AG09309 (cell line): ENCODE results near the gene MCOLN2.
"Not testable (repeated sequence)": the region's sequence is repeated elsewhere in the genome, so short reads cannot be mapped to it uniquely, and the experiment has no call there.

Source experiments
- DNase-seq: peaks from one replicate; pipeline ENCODE4 v3.0.0-alpha.2; 2010; ENCODE audit warnings: low read depth
- H3K4me3 ChIP-seq: 2 replicates; pipeline ENCODE4 v1.5.1; 2011; ENCODE audit warnings: mild to moderate bottlenecking, low read depth, low read length, moderate library complexity; ENCODE audit not compliant: control insufficient read depth
- CTCF ChIP-seq: IDR thresholded peaks from 2 replicates; pipeline ENCODE4 v1.5.1; 2011; ENCODE audit warnings: mild to moderate bottlenecking, low read depth, low read length, inconsistent platforms; ENCODE audit not compliant: insufficient read depth, control insufficient read depth; ENCODE audit errors: missing control alignments

The MCOLN2 gene

GRCh38 chr1:84988588-84988987 is 8.3 kb downstream of the MCOLN2 start:
- no peak for DNase-seq

GRCh38 chr1:84986561-84986960 is 10.4 kb downstream of the MCOLN2 start:
- H3K4me3 ChIP-seq, result not testable (repeated sequence)

More at GRCh38 chr1:84988588-84988987, 8.3 kb downstream of the MCOLN2 start:
- H3K4me3 ChIP-seq, result no peak overlapping the region
- TF ChIP-seq CTCF, result no peak

GRCh38 chr1:84985365-84985764 is 11.5 kb downstream of the MCOLN2 start:
- DNase-seq, result no peak
- no peak overlapping the region for H3K4me3 ChIP-seq
- no peak for TF ChIP-seq CTCF

More at GRCh38 chr1:84986561-84986960, 10.4 kb downstream of the MCOLN2 start:
- not testable (repeated sequence) for DNase-seq

- no peak for DNase-seq
- no peak for TF ChIP-seq CTCF
- H3K4me3 ChIP-seq, result no peak overlapping the region
These were observed 14.5 kb downstream of the MCOLN2 start for GRCh38 chr1:84982395-84982794.

- no peak for DNase-seq
- H3K4me3 ChIP-seq, result no peak overlapping the region
- no peak for TF ChIP-seq CTCF
These were observed 21.9 kb downstream of the MCOLN2 start for GRCh38 chr1:84975035-84975434.

- TF ChIP-seq CTCF, result no peak
- DNase-seq, result no peak
These were observed 23.2 kb downstream of the MCOLN2 start for GRCh38 chr1:84973498-84974334.

GRCh38 chr1:84972377-84972987 is 24.4 kb downstream of the MCOLN2 start:
- no peak for DNase-seq
- H3K4me3 ChIP-seq, result no peak overlapping the region
- no peak for TF ChIP-seq CTCF

More at GRCh38 chr1:84973498-84974334, 23.2 kb downstream of the MCOLN2 start:
- H3K4me3 ChIP-seq, result no peak overlapping the region
